GM23338 (cell line): Measurements from ENCODE around the gene CCDC57. TPM values are rescaled to one million over a fixed set of nuclear protein-coding genes. Genes with fewer than 3 reads are reported as not detected.

Experiments
- ATAC-seq: fragments of 200-7000 bp; cut with Tn5 transposase; 3 replicates; pipeline ENCODE4 v1.9.1; 2020
- DNase-seq: peaks from one replicate; pipeline ENCODE4 v3.0.0-alpha.2; 2015; ENCODE audit warnings: low spot score
- H2AFZ ChIP-seq: fragments of 200-600 bp; sonication (generic); 2 replicates; pipeline ENCODE4 v1.8.0; 2016; ENCODE audit warnings: antibody characterized with exemption, mild to moderate bottlenecking, moderate library complexity
- H3F3A ChIP-seq: fragments of 200-600 bp; sonication (generic); replicated peaks from 2 replicates; pipeline ENCODE4 v1.8.0; 2017; ENCODE audit warnings: antibody characterized with exemption, mixed run types, low read depth
- H3K27ac ChIP-seq: fragments of 200-600 bp; sonication (generic); 2 replicates; pipeline ENCODE4 v1.6.1; 2016; ENCODE audit warnings: low read depth
- H3K27me3 ChIP-seq: fragments of 200-600 bp; sonication (generic); 2 replicates; pipeline ENCODE4 v1.8.0; 2016; ENCODE audit warnings: mild to moderate bottlenecking, mixed run types, moderate library complexity; ENCODE audit not compliant: insufficient read depth
- H3K36me3 ChIP-seq: fragments of 200-600 bp; sonication (generic); 2 replicates; pipeline ENCODE4 v1.8.0; 2016; ENCODE audit warnings: mild to moderate bottlenecking; ENCODE audit not compliant: insufficient read depth
- H3K4me1 ChIP-seq: fragments of 200-600 bp; sonication (generic); 2 replicates; pipeline ENCODE4 v1.8.0; 2016; ENCODE audit warnings: mild to moderate bottlenecking, moderate library complexity; ENCODE audit not compliant: insufficient read depth
- H3K4me2 ChIP-seq: fragments of 200-600 bp; sonication (generic); 2 replicates; pipeline ENCODE4 v1.7.1; 2017; ENCODE audit warnings: mixed run types
- H3K4me3 ChIP-seq: fragments of 200-600 bp; sonication (generic); 2 replicates; pipeline ENCODE4 v1.6.1; 2016; ENCODE audit warnings: mixed run types
- H3K79me2 ChIP-seq: fragments of 200-600 bp; sonication (generic); replicated peaks from 2 replicates; pipeline ENCODE4 v1.8.0; 2017; ENCODE audit warnings: mild to moderate bottlenecking; ENCODE audit not compliant: insufficient read depth
- H3K9me2 ChIP-seq: fragments of 200-600 bp; sonication (generic); 2 replicates; pipeline ENCODE4 v1.8.0; 2017; ENCODE audit not compliant: insufficient read depth
- H4K20me1 ChIP-seq: fragments of 200-600 bp; sonication (generic); replicated peaks from 2 replicates; pipeline ENCODE4 v1.8.0; 2017; ENCODE audit warnings: mild to moderate bottlenecking; ENCODE audit not compliant: insufficient read depth
- H3K27ac Mint-ChIP-seq: 2 replicates; pipeline ENCODE4 v1.8.0; 2020; ENCODE audit warnings: inconsistent platforms, mild to moderate bottlenecking, moderate library complexity, mixed read lengths
- H3K27me3 Mint-ChIP-seq: 3 replicates; pipeline ENCODE4 v1.8.0; 2022; ENCODE audit warnings: low read depth, mild to moderate bottlenecking, moderate library complexity, mixed read lengths, inconsistent platforms; ENCODE audit not compliant: insufficient read depth, poor library complexity
- H3K36me3 Mint-ChIP-seq: 3 replicates; pipeline ENCODE4 v1.8.0; 2021; ENCODE audit warnings: low read depth, mild to moderate bottlenecking, inconsistent platforms, moderate library complexity, mixed read lengths
- H3K4me1 Mint-ChIP-seq: 3 replicates; pipeline ENCODE4 v1.8.0; 2020; ENCODE audit warnings: mild to moderate bottlenecking, inconsistent platforms, mixed read lengths
- H3K4me3 Mint-ChIP-seq: 3 replicates; pipeline ENCODE4 v1.8.0; 2021; ENCODE audit warnings: moderate library complexity, mild to moderate bottlenecking, inconsistent platforms, mixed read lengths
- H3K9me3 Mint-ChIP-seq: 3 replicates; pipeline ENCODE4 v1.8.0; 2020; ENCODE audit warnings: moderate library complexity, mild to moderate bottlenecking, inconsistent platforms, mixed read lengths
- CREB1 ChIP-seq: fragments of 250-450 bp; sonication (Bioruptor Pico); IDR thresholded peaks from 2 replicates; pipeline ENCODE4 v1.5.0; 2020; ENCODE audit warnings: low read depth, mild to moderate bottlenecking, moderate library complexity
- EZH2 ChIP-seq: fragments of 200-600 bp; sonication (generic); IDR thresholded peaks from one replicate; pipeline ENCODE4 v1.8.0; 2017; ENCODE audit warnings: antibody characterized with exemption, mild to moderate bottlenecking, low read depth; ENCODE audit not compliant: unreplicated experiment
- EZH2phosphoT487 ChIP-seq: fragments of 200-600 bp; sonication (generic); IDR thresholded peaks from one replicate; pipeline ENCODE4 v1.8.1; 2018; ENCODE audit warnings: antibody characterized with exemption; ENCODE audit not compliant: unreplicated experiment
- JUNB ChIP-seq: IDR thresholded peaks from one replicate; pipeline ENCODE4 v1.6.1; 2016; ENCODE audit warnings: antibody characterized with exemption; ENCODE audit not compliant: unreplicated experiment
- NANOG ChIP-seq: IDR thresholded peaks from 2 replicates; pipeline ENCODE4 v1.6.1; 2016; ENCODE audit warnings: antibody characterized with exemption, borderline replicate concordance
- POLR2AphosphoS5 ChIP-seq: IDR thresholded peaks from 2 replicates; pipeline ENCODE4 v1.6.1; 2016; ENCODE audit warnings: antibody characterized with exemption, low read depth
- STAT1 ChIP-seq: IDR thresholded peaks from one replicate; pipeline ENCODE4 v1.6.1; 2016; ENCODE audit warnings: antibody characterized with exemption; ENCODE audit not compliant: unreplicated experiment
- ZNF114 ChIP-seq: fragments of 250-450 bp; sonication (Bioruptor Pico); IDR thresholded peaks from 2 replicates; pipeline ENCODE4 v1.5.0; 2020; ENCODE audit warnings: mild to moderate bottlenecking, moderate library complexity
- ZNF331 ChIP-seq: fragments of 250-450 bp; sonication (Bioruptor Pico); IDR thresholded peaks from 2 replicates; pipeline ENCODE4 v1.5.0; 2020; ENCODE audit warnings: low read depth, mild to moderate bottlenecking, moderate library complexity
- polyA plus RNA-seq: library from polyadenylated mRNA; unstranded; fragments of >200 nt; fragmentation: Nextera tagmentation; extraction: Ambion mirVana; gene quantifications from 2 replicates; pipeline ENCODE4 v1.2.1, GENCODE V29; 2016
- total RNA-seq: library from RNA; depleted of rRNA; stranded (reverse); fragments of >200 nt; shearing (Covaris generic); gene quantifications from 2 replicates; pipeline ENCODE4 v1.2.3, GENCODE V29; 2014
- TF ChIP-seq, protein P1 (sequence below): IDR thresholded peaks from 2 replicates; pipeline ENCODE4 v1.6.1; 2016; ENCODE audit warnings: antibody characterized with exemption
- TF ChIP-seq, protein P2 (sequence below): IDR thresholded peaks from one replicate; pipeline ENCODE4 v1.6.1; 2018; ENCODE audit warnings: antibody characterized with exemption; ENCODE audit not compliant: unreplicated experiment
- TF ChIP-seq, protein P3 (sequence below), 2 experiments: fragments of 200-600 bp in 1 of 2; sonication (generic) in 1 of 2; conservative IDR thresholded peaks; 2 replicates each; pipeline versions ENCODE4 v1.5.1 to v1.6.1; 2016 to 2017; ENCODE audit warnings: antibody characterized with exemption in 2 of 2, low read depth in 2 of 2, mild to moderate bottlenecking in 2 of 2, moderate library complexity in 1 of 2
- TF ChIP-seq, protein P4 (sequence below): fragments of 250-450 bp; sonication (Bioruptor Pico); IDR thresholded peaks from 2 replicates; pipeline ENCODE4 v1.5.0; 2020; ENCODE audit warnings: mild to moderate bottlenecking, moderate library complexity

Gene CCDC57
- total and polyA plus RNA-seq, 2 experiments from 2014 or later = 7.0 to 16.3 TPM

DNA sequence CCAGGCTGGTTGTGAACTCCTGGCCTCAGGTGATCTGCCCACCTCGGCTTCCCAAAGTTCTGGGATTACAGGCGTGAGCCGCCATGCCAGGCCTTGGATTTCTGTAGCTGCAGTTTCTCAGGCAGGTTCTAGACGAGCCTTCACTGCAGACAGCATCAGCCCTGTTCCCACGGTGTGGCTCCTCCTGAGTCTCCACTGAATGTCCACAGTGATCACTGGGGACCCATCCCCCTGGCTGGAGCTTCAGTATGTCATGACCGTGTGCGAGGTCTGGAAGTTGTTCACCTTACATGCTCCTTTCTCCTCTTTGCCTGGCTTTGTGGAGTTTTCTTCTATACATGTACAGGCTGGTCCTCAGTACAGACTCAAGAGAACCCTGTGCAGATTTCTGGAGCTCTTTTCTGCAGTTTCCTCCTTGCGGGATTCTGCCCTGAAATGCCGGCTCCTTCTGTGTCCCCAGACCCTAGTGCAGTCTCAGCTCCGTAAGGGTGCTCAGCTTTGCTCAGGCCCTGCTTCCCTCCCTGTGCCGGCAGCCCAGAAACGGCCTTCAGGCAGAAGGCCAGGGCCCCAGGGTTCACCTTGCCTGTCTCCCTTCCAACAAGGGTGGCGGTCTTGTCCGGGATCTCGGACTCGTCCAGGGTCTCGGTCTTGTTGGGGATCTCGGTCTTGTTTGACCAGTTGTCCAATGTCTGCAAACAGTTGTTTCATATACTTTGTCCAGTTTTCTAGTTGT lies 100.3 kb downstream of the CCDC57 start:
- no peaks in the 10 kb centered on the region for H3K36me3 ChIP-seq
- no peaks in the 10 kb centered on the region for H3K79me2 ChIP-seq
- no peak overlapping the region for H2AFZ ChIP-seq
- 0 out of 2 replicates have a peak, but pooled peaks cover 4% of the 10 kb centered on the region for H3K27me3 ChIP-seq
- H3K4me3 ChIP-seq = no peak overlapping the region
- Mint-ChIP-seq H3K9me3 (peaks cover 2% of the 10 kb centered on the region; the same call in 2 of the 3 replicates), H3K27ac (no peak overlapping the region), H3K4me3 (no peak overlapping the region), H3K4me1 (peaks cover 14% of the 10 kb centered on the region; the same call in 2 of the 3 replicates), H3K36me3 (no peaks in the 10 kb centered on the region; the same call in 2 of the 3 replicates), H3K27me3 (peaks cover 27% of the 10 kb centered on the region)
- no peaks in the 10 kb centered on the region for H3F3A ChIP-seq
- no peak for ATAC-seq
- no peak overlapping the region for H3K4me2 ChIP-seq
- no peaks in the 10 kb centered on the region for H3K9me2 ChIP-seq
- DNase-seq = no peak
- TF ChIP-seq, protein P1, sequence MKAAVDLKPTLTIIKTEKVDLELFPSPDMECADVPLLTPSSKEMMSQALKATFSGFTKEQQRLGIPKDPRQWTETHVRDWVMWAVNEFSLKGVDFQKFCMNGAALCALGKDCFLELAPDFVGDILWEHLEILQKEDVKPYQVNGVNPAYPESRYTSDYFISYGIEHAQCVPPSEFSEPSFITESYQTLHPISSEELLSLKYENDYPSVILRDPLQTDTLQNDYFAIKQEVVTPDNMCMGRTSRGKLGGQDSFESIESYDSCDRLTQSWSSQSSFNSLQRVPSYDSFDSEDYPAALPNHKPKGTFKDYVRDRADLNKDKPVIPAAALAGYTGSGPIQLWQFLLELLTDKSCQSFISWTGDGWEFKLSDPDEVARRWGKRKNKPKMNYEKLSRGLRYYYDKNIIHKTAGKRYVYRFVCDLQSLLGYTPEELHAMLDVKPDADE = no peak
- TF ChIP-seq EZH2 = no peak
- no peak for TF ChIP-seq NANOG
- TF ChIP-seq JUNB = no peak
- TF ChIP-seq ZNF114 (CRISPR knock-in tag) = no peak
- no peak for TF ChIP-seq ZNF331 (CRISPR knock-in tag)
- TF ChIP-seq STAT1 = no peak
- no peak for TF ChIP-seq CREB1
- TF ChIP-seq, protein P2, sequence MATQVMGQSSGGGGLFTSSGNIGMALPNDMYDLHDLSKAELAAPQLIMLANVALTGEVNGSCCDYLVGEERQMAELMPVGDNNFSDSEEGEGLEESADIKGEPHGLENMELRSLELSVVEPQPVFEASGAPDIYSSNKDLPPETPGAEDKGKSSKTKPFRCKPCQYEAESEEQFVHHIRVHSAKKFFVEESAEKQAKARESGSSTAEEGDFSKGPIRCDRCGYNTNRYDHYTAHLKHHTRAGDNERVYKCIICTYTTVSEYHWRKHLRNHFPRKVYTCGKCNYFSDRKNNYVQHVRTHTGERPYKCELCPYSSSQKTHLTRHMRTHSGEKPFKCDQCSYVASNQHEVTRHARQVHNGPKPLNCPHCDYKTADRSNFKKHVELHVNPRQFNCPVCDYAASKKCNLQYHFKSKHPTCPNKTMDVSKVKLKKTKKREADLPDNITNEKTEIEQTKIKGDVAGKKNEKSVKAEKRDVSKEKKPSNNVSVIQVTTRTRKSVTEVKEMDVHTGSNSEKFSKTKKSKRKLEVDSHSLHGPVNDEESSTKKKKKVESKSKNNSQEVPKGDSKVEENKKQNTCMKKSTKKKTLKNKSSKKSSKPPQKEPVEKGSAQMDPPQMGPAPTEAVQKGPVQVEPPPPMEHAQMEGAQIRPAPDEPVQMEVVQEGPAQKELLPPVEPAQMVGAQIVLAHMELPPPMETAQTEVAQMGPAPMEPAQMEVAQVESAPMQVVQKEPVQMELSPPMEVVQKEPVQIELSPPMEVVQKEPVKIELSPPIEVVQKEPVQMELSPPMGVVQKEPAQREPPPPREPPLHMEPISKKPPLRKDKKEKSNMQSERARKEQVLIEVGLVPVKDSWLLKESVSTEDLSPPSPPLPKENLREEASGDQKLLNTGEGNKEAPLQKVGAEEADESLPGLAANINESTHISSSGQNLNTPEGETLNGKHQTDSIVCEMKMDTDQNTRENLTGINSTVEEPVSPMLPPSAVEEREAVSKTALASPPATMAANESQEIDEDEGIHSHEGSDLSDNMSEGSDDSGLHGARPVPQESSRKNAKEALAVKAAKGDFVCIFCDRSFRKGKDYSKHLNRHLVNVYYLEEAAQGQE = no peak
- TF ChIP-seq, protein P3, sequence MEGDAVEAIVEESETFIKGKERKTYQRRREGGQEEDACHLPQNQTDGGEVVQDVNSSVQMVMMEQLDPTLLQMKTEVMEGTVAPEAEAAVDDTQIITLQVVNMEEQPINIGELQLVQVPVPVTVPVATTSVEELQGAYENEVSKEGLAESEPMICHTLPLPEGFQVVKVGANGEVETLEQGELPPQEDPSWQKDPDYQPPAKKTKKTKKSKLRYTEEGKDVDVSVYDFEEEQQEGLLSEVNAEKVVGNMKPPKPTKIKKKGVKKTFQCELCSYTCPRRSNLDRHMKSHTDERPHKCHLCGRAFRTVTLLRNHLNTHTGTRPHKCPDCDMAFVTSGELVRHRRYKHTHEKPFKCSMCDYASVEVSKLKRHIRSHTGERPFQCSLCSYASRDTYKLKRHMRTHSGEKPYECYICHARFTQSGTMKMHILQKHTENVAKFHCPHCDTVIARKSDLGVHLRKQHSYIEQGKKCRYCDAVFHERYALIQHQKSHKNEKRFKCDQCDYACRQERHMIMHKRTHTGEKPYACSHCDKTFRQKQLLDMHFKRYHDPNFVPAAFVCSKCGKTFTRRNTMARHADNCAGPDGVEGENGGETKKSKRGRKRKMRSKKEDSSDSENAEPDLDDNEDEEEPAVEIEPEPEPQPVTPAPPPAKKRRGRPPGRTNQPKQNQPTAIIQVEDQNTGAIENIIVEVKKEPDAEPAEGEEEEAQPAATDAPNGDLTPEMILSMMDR (conservative IDR thresholded peaks at IDR 0.05; ENCODE audit: low read depth in 2 of 2) = no peak
- TF ChIP-seq EZH2phosphoT487 = no peak
- TF ChIP-seq POLR2AphosphoS5 = no peak
- TF ChIP-seq, protein P4, sequence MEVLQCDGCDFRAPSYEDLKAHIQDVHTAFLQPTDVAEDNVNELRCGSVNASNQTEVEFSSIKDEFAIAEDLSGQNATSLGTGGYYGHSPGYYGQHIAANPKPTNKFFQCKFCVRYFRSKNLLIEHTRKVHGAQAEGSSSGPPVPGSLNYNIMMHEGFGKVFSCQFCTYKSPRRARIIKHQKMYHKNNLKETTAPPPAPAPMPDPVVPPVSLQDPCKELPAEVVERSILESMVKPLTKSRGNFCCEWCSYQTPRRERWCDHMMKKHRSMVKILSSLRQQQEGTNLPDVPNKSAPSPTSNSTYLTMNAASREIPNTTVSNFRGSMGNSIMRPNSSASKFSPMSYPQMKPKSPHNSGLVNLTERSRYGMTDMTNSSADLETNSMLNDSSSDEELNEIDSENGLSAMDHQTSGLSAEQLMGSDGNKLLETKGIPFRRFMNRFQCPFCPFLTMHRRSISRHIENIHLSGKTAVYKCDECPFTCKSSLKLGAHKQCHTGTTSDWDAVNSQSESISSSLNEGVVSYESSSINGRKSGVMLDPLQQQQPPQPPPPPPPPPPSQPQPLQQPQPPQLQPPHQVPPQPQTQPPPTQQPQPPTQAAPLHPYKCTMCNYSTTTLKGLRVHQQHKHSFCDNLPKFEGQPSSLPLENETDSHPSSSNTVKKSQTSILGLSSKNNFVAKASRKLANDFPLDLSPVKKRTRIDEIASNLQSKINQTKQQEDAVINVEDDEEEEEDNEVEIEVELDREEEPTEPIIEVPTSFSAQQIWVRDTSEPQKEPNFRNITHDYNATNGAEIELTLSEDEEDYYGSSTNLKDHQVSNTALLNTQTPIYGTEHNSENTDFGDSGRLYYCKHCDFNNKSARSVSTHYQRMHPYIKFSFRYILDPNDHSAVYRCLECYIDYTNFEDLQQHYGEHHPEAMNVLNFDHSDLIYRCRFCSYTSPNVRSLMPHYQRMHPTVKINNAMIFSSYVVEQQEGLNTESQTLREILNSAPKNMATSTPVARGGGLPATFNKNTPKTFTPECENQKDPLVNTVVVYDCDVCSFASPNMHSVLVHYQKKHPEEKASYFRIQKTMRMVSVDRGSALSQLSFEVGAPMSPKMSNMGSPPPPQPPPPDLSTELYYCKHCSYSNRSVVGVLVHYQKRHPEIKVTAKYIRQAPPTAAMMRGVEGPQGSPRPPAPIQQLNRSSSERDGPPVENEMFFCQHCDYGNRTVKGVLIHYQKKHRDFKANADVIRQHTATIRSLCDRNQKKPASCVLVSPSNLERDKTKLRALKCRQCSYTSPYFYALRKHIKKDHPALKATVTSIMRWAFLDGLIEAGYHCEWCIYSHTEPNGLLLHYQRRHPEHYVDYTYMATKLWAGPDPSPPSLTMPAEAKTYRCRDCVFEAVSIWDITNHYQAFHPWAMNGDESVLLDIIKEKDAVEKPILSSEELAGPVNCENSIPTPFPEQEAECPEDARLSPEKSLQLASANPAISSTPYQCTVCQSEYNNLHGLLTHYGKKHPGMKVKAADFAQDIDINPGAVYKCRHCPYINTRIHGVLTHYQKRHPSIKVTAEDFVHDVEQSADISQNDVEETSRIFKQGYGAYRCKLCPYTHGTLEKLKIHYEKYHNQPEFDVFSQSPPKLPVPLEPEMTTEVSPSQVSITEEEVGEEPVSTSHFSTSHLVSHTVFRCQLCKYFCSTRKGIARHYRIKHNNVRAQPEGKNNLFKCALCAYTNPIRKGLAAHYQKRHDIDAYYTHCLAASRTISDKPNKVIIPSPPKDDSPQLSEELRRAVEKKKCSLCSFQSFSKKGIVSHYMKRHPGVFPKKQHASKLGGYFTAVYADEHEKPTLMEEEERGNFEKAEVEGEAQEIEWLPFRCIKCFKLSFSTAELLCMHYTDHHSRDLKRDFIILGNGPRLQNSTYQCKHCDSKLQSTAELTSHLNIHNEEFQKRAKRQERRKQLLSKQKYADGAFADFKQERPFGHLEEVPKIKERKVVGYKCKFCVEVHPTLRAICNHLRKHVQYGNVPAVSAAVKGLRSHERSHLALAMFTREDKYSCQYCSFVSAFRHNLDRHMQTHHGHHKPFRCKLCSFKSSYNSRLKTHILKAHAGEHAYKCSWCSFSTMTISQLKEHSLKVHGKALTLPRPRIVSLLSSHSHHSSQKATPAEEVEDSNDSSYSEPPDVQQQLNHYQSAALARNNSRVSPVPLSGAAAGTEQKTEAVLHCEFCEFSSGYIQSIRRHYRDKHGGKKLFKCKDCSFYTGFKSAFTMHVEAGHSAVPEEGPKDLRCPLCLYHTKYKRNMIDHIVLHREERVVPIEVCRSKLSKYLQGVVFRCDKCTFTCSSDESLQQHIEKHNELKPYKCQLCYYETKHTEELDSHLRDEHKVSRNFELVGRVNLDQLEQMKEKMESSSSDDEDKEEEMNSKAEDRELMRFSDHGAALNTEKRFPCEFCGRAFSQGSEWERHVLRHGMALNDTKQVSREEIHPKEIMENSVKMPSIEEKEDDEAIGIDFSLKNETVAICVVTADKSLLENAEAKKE = no peak
- no peaks in the 10 kb centered on the region for H3K4me1 ChIP-seq
- H4K20me1 ChIP-seq = no peaks in the 10 kb centered on the region
- H3K27ac ChIP-seq = no peak overlapping the region
